IPS DF 4.7 (cell line): Measurements from ENCODE around the gene RDH11.
"Not testable (repeated sequence)": the region's sequence is repeated elsewhere in the genome, so short reads cannot be mapped to it uniquely, and the experiment has no call there.

ENCODE experiments used
- DNase-seq: peaks from one replicate; pipeline ENCODE4 v3.0.0-alpha.2; 2013; ENCODE audit warnings: low spot score; ENCODE audit errors: extremely low read depth

RDH11 gene

DNA sequence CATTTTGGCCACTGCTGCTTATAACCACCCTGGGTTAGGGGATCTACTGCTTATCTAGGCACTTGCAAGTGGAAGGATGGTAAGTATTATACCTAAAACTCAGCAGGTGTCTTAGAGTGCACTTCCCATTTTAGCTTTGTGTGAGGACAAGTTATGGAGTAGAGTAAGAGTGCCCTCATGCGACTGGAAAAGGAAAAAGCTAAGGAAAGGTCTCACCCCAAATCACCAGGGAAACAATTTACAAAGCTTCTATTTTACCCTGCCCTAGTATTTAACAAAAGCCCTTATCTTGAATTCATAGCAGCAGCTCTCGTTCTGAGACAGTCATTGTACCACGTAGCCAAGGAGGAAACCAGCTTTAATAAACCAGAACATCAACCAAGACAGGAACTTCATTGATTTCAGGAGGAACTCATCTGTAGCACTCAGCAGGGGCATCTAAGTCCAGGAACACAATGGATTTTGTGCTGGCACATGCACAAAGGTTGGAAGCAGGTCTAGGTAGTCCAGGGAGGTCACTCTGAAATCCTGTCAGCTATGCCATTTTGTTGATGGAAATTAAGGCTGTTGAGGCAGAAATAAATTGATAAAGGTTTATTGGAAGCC, 9.0 kb upstream of the RDH11 start:
- DNase-seq: peak; percentile 62

DNA sequence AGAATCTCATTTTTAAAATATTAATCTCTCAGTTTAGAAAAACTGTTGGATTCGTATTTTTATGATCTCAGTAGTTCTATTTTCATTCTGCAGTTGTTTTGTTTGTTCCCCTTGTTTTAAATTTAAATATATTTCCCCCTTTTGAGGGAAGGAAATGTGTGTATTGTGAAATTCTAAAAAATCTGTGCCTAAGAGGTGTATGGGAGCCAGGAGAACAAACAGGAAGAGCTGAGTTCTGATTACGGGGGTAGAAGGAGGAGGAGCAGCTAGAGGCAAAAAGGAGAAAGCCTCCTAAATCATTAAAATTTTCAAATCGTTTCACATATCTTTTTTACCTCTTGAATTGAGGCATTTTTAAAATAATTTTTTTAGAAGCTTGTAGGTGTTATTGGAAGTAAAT, 8.4 kb upstream of the RDH11 start:
- DNase-seq: no peak

DNA sequence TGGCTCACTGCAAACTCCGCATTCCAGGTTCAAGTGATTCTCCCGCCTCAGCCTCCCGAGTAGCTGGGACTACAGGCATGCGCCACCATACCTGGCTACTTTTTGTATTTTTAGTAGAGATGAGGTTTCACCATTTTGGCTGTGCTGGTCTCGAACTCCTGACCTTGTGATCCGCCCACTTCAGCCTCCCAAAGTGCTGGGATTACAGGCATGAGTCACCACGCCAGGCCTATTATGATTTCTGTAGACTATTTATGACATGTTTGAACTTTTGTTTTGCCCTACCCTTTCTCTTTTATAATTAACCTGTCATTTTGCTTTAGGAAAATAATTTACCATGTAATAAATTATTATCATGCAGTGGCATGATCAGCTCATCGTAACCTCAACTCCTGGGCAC, 5.9 kb upstream of the RDH11 start, which contains the start of gene RDH12:
Gene RDH12, plus strand, starts transcription at position 395 of the 400 bp plus-strand sequence. CDS start 20,757 bp downstream, outside the sequence.
- DNase-seq: not testable (repeated sequence)

DNA sequence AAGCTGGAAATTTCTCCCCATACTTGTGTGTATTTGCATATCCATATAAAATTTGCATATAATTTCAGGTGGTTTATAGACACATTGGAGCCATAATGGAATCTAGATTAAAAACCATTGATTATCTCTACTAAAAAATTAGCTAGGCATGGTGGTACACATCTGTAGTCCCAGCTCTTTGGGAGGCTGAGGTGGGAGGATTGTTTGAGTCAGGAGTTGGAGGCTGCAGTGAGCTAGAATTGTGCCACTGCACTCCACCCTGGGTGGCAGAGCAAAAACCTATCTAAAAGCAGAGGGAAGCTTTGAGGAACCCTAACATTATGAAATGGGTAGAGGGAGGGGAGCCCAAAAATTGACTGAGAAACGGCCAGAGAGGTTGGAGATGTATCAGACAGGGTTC, 2.6 kb upstream of the RDH11 start:
- no peak for DNase-seq

DNA sequence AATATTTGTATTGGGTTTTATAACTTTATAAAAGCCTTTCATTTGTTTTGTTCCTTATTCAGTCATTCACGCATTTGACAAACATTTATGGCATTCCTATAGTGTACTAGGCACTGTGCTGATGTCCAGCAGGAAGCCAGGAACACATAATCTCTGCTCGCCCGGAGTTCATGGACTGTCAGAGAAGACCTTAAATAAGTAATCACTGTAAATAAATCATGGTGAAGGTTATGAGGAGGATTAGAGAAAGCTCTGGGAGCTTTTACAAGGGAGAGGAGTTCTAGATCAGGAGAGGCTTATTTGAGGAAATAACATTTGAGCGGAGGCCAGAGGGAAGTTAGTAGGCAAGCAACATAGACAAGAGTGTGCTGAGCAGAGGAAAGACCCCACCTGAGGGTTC, 1.4 kb upstream of the RDH11 start:
- no peak for DNase-seq

DNA sequence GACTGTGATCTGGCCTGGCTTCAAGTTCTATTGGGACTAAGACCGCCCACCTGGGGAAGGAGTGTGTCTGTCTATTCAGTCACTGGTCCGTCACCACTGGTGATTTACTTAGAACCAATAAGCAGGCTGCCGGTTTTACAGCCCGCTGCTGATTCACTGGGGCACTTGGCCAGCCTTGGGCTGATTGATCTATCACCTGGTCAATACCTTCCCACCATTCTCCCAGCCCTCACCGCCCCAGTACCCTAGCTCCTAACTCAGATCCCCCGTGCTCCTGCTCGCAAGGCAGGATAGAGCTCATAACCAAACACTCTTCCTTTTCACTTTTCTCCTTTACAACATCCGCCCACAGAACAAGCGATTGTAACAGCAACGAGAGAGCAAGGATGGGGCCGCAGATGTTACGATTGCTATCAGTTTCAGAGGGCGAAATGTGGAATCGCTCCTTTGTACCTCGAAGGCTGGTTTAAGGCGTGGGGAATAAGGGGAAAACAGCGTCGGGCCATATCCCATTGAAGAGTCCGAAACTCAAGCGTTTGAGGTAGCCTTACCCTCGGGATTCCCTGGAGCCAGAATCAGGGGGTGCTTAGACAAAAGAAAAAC, 672 bp downstream of the RDH11 start:
- DNase-seq: no peak

DNA sequence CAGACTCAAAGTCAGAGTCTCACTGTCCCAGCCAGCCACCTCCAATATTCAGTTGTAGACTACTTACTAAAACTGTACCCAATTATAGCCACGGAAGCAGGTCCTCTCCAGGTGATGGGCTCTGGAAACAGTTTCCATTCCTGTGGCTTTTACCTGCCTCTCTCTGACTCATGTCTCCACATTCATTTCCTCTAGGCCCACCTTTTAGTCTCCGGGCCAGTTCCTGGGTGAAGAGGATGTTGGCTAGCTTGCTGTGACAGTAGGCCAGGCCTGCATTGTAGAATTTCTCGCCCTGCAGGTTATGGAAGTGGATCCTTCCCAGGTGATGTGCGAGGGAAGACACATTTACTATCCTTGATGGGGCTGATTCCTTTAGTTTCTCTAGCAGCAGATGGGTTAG, 5.6 kb downstream of the RDH11 start:
- DNase-seq: no peak

DNA sequence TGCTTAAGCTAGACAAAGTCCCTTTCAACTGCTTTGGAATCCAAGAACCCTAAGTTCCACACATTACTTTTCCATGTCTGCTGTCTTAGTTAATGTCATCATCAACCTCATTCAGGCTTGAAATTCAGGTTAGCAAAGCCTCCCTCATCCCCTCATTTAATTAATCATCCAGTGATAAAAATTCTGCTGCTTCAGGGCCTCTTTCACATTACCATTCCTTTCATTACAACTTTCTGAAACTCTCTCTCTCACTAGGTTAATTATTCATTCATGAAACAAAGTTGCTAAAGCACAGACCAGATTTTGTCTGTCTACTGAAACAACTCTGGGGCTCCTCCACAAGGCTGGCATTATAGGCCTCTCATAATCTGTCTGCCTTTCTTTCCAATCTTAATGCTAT, 11.7 kb downstream of the RDH11 start:
- no peak for DNase-seq

DNA sequence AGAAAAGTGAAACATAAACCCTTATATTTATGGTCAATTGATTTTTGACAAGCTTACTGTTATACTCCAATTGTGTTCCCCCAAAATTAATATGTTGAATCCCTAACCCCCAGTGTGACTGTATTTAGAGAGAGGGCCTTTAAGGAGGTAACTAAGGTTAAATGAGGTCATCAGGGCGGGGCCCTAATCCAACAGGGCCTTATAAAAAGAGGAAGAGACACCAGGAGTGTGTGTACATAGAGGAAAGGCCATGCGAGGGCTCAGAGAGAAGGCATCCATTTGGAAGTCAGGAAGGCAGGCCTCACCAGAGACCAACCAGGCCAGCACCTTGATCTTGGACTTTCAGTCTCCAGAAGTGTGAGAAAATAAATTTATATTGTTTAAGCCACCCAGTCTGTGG, 14.6 kb downstream of the RDH11 start:
- DNase-seq: no peak

DNA sequence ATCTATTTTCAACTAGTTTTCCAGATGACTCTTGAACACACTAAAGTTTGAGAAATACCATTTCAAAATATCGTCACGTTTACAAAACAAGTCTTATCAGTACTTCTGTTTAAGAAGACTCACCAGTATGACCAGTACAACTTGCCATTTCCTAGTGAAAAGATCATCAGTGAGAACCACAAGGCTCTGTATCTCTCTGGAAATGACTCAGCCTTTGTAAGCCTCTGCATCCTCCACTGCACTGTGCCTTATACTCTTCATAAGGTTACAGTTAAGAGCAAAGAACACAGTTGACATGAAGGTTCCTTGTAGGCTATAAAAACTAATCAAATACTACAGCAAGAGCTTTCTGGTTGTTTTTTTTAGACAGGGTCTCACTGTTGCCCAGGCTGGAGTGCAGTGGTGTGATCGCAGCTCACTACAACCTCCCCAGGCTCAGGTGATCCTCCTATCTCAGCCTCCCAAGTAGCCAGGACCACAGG, 15.4 kb downstream of the RDH11 start:
- DNase-seq: no peak

DNA sequence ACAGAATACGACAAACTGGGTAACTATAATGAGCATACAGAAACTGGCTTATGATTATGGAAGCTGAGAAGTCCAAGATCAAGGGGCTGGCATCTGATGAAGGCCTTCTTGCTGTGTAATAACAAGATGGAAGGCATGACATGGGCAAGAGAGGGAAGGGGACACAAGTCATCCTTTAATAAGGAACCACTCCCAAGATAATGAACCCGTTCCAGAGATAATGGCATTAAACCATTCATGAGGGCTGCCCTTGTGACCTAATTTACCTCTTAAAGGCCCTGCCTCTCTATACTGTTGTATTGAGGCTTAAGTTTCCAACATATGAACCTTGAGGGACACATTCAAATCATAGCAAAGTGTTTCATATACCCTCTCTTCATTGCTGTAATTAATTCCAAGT, 16.6 kb downstream of the RDH11 start:
- no peak for DNase-seq

DNA sequence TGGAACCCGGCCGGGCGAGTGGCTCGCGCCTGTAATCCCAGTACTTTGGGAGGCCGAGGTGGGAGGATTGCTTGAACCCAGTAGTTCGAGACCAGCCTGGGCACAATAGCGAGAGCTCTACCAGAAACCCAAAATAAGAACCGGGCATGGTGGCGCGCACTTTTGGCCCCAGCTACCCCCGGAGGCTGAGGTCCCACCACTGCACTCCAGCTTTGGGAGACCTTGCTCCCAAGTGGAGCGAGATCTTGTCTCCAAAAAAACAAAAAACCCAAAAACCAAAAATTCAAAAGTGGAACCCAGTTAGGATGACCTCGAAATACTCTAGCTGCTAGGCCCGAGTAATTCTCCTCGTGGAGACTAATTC, 20.4 kb downstream of the RDH11 start:
- no peak for DNase-seq

DNA sequence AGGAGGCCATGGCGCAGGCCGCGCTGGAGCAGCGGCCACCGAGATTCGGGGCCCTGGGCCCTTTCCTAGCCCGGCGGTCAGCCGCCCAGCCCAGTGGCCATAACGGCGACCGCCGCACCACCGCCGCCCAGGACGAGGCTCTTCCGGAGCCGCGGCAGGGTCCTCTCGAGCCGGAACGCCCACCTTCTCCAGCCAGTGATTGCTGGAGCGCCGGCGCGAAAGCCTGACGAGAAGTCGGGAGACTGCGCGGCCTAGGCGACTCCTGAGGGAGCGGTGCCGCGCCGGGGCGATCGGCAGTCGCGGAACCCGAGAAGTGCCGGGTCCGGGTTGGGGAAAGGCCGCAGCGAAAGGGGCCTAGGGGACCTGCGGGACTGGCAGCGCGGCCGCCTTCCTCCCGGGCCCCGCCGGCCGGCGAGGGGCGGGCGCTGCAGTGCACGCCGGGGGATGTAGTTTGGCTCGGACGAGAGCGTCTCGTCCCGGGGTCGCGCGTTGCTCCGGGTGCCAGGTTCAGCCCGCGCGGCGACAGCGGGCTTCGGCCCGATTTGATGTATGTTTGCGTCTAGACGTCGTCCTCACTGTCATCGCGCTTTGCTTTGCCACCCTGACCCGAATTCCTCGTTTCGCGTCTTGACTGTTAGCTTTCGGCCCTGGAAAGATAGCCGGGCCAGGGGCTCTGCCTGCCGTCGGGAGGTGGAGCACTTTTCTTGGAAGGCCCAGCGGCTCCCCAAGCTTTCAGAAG, 20.9 kb downstream of the RDH11 start, which contains the start of gene VTI1B:
Gene VTI1B, minus strand, starts transcription at position 153 of the 739 bp plus-strand sequence. Its CDS starts 143 bp downstream, at position 10.
- peak; percentile 68 for DNase-seq

DNA sequence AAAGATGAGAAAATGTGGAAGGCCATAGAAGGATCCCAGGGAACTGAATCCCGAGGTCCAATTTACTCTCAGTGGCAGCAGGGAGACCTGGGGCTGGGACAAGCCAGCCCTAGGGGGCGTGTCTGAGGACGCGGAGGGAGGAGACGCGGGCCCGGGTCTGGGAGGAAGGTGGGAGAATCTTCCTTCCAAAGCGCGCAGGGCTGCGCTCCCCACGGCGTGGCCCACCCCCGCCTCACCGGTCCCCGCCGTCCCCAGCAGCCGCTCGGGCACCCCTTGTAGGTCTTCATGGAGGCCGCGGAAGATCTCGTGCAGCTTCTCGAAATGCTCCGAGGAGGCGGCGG, 21.5 kb downstream of the RDH11 start:
- no peak for DNase-seq

DNA sequence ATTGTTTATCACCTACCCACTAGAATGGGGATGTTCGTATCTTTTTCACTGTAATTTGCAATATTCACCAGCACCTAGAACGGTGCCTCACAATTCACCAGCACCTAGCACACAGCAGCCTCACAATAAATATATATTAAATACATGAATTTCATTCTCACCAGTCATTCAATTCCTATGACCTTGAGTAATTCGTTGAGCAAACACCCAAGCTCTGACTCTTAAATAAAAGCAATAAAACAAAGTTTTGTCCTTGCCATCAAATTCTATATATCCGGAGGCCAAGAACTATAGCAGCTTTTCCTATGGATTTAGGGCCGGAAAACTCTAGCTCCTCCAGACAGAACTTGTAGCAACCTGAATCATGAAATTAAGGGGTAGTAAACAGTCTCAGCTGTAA, 22.1 kb downstream of the RDH11 start:
- no peak for DNase-seq

DNA sequence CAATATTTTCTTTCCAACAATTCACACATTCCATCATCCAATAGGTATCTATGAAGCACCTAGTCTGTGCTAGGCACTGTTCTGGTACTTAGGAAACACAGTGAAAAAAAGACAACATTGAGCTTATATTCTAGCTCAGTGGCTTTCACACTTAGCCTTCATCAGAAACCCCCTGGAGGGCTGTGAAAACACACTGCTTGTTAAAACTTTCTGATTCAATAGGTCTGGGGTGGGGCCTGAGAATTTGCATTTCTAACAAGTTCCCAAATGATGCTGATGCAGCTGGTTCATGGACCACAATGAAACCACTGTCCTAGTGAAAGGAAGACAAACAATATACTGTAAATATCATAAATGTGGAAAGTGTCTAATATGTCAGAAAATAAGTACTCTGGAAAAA, 27.0 kb downstream of the RDH11 start:
- no peak for DNase-seq

DNA sequence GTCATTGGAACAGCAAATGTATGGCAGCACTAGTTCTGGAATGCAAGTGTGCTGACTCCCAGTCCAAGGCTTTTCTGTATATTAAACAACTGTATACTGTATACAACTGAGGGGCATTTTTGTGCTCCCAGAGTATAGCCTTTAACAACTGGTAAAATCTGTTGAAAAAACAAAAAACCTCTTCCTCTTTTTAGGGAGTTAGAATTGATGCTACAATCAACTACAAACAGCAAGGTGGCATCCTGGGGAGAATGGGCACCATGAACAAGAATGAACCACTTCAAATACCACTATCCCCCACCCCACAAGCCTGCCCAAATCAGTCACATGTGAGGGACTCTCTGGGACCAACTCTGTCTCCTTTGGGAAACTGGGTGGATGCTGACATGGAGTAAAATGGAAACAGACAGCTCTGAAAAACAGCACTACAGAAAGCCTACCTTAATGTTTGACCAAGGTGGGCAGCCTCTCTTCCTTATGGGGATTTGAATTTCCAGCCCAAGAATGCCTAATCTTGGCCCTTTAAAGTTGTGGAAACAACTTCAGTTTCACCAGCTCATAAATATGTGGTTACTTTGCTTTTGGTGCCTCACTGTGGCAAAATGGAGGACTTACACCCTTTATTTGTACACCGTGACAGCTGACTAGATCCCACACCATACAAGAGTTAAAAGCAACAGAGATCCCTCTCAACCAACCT, 28.7 kb downstream of the RDH11 start:
- no peak for DNase-seq

DNA sequence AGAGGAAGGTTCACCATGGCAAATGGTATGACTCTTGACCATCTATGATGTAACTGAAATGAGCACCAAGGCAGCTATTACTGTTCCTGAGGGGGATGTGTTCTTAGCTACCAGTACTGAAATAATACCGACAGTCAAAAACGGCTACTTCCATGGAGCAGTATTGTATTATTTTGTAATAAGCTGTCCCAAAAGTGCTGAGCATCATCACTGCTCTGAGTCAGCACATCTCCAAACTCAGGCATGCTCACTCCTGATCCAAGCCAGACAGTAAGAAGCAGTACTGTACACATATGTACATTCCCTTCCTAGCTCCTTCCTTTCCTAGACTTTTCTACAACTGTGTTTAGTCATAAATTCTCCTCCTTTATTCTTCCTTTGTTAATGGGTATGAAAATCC, 29.7 kb downstream of the RDH11 start:
- no peak for DNase-seq

DNA sequence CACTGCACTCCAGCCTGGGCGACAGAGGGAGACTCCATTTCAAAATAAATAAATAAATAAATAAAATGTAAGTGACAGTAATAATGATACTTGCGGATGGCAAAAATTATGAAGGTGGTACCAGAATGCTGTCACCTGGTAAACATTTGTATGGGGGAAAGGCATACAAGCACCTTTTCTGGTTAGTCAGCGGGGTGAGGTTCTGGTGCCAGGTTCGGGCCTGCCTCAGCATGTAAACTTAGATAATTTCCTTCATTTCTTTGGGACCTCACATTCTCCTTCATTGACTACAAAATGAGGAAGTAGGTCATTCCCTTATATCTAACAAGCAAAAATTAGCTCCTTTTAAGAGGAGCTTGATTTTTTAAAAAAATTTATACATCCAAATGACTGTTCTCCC, 31.9 kb downstream of the RDH11 start:
- no peak for DNase-seq

DNA sequence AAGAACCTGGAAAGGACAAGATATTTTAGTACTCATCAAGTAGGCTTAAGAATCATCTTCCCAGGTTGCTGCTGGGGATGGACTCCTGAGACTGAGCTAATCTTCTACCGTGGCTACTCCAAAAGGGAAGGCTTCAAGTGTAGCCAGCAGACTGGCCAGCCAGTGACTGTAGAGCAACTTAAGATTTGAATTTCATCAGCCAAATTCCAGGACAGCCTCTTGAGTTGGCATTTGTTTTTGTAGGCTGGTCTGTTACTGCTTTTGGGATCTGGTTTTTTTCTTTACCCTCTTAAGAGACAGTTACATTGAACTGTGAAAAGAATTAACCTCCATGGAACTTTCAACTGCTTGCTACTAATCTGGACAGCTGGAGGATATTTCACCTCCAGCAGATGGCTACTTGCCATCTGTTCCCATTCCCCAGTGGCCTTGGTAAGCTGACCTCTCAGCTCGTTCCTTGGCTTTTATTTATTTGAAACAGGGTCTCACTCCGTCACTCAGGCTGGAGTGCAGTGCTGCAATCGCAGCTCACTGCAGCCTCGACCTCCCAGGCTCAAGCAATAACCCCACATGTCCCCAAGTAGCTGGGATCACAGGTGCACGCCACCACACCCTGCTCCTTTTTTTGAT, 41.8 kb downstream of the RDH11 start:
- DNase-seq: no peak

DNA sequence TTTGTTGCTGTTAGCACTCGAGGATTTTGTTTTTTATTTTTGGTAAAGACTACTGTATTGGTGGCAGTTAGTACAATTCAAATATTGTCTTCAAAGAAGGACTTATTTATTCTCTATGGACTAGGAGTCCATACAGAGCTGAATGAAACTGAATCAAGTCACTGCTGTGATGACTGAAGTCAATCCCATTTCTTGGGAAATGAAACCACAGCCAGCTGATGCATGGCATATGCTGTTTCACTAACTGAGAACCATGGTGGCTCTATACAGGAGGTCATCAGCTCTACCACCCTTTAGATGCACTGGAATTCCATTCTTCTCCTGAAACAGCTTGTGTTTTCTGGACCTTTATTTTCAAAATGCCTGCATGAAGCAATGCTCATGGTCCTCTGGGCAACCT, 43.4 kb downstream of the RDH11 start:
- no peak for DNase-seq

DNA sequence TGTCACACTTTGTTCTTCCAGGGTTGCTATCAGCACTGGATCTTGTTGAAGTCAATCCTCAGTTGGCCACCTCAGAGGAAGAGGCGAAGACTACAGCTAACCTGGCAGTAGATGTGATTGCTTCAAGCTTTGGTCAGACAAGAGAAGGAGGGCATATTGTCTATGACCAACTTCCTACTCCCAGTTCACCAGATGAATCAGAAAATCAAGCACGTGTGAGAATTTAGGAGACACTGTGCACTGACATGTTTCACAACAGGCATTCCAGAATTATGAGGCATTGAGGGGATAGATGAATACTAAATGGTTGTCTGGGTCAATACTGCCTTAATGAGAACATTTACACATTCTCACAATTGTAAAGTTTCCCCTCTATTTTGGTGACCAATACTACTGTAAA, 44.9 kb downstream of the RDH11 start:
- DNase-seq: no peak
